Measurements from ENCODE around the gene POU1F1.
"Not testable (repeated sequence)": the region's sequence is repeated elsewhere in the genome, so short reads cannot be mapped to it uniquely, and the experiment has no call there.

Gene POU1F1

GRCh38 chr3:87276484-87276883, at the start of gene POU1F1:
TSS of gene POU1F1 (minus strand) at chr3:87276584. CDS start at chr3:87276462, 122 bp downstream.
- no peak for DNase-seq

- DNase-seq, result no peak
Measured at GRCh38 chr3:87324609-87325008, 48.2 kb upstream of the POU1F1 start.

GRCh38 chr3:87320756-87321626, 44.6 kb upstream of the POU1F1 start:
- no peak for DNase-seq

GRCh38 chr3:87318617-87319021, 42.2 kb upstream of the POU1F1 start:
- DNase-seq, result no peak

GRCh38 chr3:87317779-87318178, 41.4 kb upstream of the POU1F1 start:
- DNase-seq, result no peak

GRCh38 chr3:87313641-87314040, 37.3 kb upstream of the POU1F1 start:
- DNase-seq, result no peak

- peak; percentile 41 for DNase-seq
Measured at GRCh38 chr3:87311309-87311708, 34.9 kb upstream of the POU1F1 start.

- DNase-seq, result no peak
Measured at GRCh38 chr3:87309601-87310000, 33.2 kb upstream of the POU1F1 start.

GRCh38 chr3:87307805-87308204, 31.4 kb upstream of the POU1F1 start:
- peak; percentile 10 for DNase-seq

- DNase-seq, result no peak
Measured at GRCh38 chr3:87305517-87305916, 29.1 kb upstream of the POU1F1 start.

GRCh38 chr3:87305031-87305430, 28.6 kb upstream of the POU1F1 start:
- DNase-seq, result not testable (repeated sequence)

- peak; percentile 46 for DNase-seq
Measured at GRCh38 chr3:87298111-87298718, 21.8 kb upstream of the POU1F1 start.

- DNase-seq, result no peak
Measured at GRCh38 chr3:87288446-87288845, 12.1 kb upstream of the POU1F1 start.

GRCh38 chr3:87287011-87287410, 10.6 kb upstream of the POU1F1 start:
- DNase-seq, result peak; percentile 26

GRCh38 chr3:87272718-87273341, 3.6 kb downstream of the POU1F1 start:
- no peak for DNase-seq

GRCh38 chr3:87270908-87271700, 5.3 kb downstream of the POU1F1 start:
- DNase-seq, result peak; percentile 8

- DNase-seq, result no peak
Measured at GRCh38 chr3:87269723-87270122, 6.7 kb downstream of the POU1F1 start.

- DNase-seq, result no peak
Measured at GRCh38 chr3:87268646-87269211, 7.7 kb downstream of the POU1F1 start.

GRCh38 chr3:87267953-87268645, 8.3 kb downstream of the POU1F1 start:
- no peak for DNase-seq

- no peak for DNase-seq
Measured at GRCh38 chr3:87261925-87262324, 14.5 kb downstream of the POU1F1 start.

GRCh38 chr3:87260270-87260669, 16.1 kb downstream of the POU1F1 start:
- DNase-seq, result peak; percentile 65

GRCh38 chr3:87250009-87250408, 26.4 kb downstream of the POU1F1 start:
- DNase-seq, result no peak

Measured in EL (cell line).